Activated naive CD4-positive, alpha-beta T cell treated with anti-CD3 and anti-CD28 coated beads, Interleukin-2, amount 50 U/mL, for 16 hours (primary cell): ENCODE data around the gene JAK2.
"Not testable (repeated sequence)": the region's sequence is repeated elsewhere in the genome, so short reads cannot be mapped to it uniquely, and the experiment has no call there.

Experiments used
- DNase-seq: peaks from one replicate; pipeline ENCODE4 v3.0.0-alpha.2; 2020

Gene JAK2

DNA sequence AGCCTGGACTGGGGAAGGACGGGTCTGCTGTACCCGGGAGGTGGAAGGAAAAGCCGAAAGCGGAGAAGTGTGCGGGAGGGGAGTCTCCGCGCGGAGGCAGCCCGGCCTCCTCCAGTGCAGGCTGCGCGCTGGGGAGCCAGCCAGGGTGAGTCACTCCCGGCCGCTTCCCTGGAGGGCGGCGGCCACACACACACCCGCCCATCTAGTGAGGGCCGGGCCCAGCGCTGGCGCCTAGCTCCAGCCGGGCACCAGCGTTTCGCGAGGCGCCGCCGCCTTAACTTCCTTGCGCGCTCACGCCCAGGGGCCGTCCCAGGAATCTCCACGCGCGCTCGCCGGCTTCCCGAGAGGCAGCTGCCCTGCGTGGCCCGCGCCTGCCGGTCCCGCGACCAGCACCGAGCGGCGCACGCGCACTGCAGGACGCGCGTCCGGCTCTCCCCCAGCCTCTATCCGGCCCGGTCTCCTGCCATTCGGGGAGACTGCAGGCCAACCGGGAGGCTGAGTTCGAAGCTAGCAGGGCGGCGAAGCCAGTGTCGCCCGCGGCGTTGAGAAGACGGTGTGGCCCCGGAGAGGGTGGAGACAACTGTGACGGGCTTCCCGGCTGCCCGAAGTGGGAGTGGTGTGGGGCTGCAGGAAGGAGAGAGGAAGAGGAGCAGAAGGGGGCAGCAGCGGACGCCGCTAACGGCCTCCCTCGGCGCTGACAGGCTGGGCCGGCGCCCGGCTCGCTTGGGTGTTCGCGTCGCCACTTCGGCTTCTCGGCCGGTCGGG is at the start of gene JAK2:
TSS of gene JAK2 (plus strand) at position 652 of the 765 bp plus-strand sequence. CDS start 36,716 bp downstream, outside the sequence.
- DNase-seq, result peak; percentile 83

DNA sequence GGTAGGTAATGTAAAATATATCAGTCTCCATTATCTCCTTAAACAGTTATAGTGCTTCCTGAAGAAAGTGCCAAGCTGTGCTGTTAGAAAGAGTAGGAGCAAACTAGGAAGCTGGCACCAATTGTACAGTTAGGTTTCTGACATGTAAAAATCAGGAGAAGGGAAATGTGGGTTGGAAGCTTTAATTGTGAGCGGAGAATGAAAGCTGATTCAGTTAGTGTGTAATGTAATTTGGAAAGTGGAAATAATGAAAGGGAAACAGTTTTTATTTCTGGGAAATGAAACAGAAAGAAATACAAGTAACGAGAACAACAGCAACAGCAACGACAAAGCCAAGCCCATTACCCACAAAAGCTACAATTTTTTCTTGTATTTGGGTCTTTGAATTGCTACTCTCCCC is 48.8 kb upstream of the JAK2 start:
- no peak for DNase-seq

DNA sequence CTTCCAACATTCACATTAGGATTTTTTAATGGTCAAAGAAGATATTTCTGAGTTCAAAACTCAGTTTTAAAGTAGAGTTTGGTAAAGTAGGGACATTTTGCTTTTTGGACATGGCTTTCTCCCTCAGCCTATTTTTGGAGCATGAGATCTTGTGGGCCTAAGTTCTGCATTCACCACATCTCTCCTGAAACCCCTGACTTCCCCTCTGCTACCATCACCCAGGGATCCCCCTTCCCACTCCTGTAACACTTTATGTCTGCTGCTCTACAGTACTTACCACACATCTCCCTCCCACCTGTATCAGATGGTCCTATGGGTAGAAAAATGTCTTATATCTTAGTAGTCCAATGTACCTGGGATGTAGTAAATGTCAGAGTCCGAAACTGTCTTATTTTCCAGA is 48.2 kb upstream of the JAK2 start:
- no peak for DNase-seq

DNA sequence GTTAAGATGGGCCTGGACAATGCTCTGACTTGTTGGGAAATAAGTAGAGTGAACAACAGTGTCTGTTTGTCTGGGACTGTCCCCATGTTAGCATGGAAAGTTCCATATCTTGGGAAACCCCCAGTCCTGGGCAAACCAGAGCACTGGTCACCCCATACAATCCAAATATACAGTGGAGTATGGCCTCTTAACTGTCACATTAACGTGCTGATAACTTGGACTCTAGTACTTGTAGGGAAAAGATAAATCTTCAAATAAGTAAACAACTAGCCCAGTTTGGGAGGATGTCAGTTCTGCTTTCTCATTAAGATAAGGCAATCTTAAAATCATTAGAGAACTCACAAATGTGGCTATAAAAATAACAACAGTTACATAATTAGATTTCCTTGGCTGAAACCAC is 47.6 kb upstream of the JAK2 start:
- no peak for DNase-seq

DNA sequence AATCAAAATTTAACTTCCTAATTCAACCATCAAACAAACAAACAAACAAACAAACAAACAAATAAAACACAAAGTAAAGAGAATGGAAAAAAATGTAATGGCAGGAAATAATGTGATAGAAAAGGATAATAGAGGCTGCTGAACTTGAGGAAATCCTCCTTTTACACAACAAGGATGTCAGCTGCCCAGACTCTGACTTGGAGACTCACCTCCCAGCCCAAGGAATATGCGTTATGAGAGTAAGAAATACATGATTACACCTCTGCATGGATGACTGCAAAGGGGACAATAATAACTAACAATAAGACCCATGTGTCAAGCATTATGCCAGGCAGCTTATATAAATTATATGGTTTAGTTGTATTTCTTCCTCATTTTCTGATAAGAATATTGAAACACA is 46.6 kb upstream of the JAK2 start:
- no peak for DNase-seq

DNA sequence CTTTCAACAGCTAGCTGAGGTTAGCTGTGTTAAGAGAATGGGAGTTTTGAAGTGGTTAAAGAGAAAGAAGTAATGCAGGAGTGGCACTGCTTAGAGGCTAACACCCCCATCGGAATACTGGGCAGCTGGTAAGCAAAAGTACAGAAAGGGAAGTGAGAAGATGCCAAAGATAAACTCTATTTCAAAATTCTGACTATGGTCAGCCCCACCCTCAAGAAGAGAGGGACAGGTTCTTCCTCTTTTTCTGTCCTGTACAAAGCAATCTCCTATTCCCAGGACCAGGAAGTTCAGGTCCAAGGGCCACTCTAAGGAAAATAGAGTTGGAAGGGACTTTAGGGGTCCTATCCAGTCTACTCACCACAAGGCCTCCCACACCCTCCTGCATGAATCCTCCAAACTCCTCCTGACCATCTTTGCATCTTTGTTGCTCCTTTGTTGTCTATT is 45.9 kb upstream of the JAK2 start:
- no peak for DNase-seq

DNA sequence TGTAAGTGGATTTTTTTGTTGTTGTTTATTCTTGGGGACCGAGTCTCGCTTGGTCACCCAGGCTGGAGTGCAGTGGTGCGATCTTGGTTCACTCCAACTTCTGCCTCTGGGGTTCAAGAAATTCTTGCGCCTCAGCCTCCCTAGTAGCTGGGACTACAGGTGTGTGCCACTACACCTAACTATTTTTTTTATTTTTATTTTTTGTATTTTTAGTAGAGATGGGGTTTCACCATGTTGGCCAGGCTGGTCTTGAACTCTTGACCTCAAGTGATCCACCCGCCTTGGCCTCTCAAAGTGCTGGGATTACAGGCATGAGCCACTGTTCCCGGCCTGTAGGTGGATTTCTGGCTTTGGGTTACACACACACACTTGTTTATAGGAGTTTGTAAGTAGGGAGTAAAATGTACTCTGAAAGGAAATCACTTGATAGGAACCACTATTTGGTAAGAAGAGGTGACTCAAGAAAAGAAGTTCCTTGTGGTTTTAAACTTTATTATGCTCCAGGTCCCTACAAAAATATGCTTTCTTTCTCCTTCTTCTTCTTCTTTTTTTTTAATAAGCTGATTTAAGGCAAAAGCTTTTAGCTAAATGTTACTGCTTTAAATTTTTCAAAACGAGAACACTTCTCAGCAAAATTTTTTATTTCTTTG is 42.9 kb upstream of the JAK2 start:
- DNase-seq, result not testable (repeated sequence)

DNA sequence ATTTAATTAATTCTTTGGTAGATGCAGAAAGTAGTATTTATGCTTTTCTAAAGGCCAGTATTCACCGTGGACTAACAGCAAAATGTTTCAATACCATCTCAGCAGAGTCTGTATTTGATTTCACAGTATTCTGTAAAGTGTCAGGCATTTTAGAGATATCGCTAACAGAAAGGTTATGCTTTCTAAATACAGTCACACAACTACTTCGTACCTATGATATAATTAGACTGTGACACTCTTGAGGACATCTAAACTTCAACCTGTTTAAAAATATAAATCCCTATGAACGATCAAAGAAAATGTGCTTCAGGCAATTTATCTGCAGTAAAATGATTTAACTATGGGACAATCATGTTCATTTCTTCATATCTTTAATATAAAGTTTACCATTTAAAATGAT is 41.7 kb upstream of the JAK2 start:
- no peak for DNase-seq

DNA sequence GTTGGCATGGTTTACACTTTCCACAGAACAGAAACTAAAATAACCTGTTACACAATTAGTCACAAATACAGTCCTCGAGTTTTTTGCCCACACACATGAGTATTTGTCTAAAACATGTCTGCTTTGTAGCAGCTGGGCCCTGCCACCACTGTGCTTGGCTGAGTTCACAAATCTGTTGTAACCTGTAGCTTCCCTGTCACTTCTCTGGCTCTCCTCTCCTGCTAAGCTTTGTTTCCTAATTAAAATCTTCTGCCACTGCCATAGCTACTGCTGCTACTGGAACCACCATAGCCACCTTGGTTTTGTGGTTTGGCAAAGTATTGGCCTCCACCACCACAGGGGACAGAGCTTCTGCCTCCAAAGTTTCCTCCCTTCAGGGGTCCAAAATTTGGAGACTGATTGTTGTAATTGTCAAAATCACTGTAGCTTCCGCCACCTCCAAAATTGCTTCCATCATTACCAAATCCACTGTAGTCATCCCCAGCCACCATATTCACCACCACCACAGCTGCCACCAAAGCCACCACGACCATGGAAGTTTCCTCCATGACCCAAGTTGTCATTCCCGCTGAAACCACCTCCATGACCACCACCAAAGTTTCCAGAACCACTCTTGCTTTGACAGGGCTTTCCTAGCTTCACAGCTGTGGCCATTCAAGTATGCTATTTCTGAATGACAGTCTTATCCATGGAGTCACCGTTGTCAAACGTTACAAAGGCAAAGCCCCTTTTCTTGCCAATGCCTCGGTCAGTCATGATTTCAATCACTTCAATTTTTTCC is 40.5 kb upstream of the JAK2 start:
- DNase-seq, result peak; percentile 53

DNA sequence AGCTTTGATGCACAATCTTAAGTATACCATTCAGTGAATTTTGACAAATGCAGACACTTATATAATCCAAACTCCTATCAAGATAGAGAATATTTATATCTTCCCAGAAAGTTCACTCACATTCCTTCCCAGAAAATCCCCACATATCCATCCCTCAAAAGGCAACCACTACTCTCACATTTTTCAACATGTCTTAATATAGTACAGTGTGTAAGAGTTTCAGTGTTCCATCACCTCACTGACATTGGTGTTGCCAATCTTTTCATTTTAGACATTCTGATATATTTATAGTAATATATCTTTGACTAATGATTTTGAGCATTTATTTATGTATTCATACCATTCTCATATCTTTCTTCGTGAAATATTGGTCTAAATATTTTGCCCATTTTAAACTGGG is 38.1 kb upstream of the JAK2 start:
- DNase-seq, result no peak

DNA sequence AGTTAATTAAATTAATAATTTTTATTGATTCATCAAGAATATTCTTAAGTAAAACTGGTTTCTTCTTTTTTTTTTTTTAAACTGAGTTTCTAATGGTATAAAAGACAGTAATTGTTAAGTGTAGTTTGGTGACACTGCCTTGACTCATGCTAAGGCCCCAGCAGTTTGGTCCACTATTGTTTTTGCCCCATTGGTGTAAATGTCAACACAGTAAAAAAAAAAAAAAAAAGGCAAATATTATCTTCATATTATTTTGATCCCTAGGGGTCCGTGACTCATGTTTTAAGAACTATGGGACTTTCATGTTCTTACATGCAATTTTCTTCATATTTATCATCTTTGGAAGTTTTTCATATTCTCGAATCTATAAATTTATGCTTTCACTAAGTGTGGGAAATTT is 29.2 kb upstream of the JAK2 start:
- DNase-seq, result no peak

DNA sequence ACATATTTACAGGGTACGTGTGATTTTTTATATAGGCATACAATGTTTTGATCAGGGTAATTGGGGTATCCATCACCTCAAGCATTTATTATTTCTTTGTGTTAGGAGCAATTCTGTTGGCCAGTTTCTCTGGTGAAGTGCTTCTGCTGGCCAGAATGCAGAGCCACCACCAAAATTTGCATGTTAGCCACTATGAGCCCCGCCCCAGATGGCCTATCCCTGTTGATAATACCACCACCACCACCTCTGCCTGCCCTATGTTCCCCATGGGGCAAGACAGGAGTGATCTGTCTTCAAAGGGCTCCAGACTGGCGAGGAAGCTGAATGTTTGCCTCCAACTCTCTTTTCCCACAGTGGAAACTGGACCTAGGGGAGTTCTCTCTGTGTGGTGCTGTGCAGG is 26.0 kb upstream of the JAK2 start:
- no peak for DNase-seq

DNA sequence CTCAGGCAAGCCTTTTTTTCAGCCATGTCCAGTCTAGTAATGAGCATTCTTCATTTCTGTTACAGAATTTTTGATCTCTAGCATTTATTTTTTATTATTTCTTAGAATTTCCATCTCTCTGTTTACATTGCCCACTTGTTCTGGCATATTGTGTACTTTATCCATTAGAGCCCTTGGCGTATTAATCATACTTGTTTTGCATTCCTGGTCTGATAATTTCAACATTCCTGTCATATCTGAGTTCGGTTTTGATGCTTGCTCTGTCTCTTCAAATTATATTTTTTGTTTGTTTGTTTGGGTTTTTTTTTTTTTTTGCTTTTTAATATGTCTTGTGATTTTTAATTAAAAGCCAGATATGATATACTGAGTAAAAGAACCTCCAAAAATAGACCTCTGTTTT is 23.0 kb upstream of the JAK2 start:
- no peak for DNase-seq

DNA sequence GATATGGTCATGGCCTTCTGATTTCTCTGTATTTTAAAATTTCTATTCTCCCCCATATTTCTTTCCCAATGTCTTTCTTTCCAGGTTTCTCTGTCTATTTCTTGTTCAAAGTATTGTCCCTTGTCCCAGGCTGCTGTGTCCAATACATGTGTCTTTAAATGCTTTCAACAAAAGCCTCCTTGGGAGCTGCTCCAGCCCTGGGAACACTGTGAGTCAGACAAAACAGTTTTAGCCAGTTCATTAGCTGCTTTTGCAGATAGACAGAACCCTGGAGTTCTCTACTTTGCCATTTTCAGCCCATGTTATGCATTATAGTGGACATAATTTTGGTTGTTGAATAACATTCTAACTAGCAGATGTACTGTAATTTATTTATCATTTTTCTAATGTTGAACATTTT is 20.5 kb upstream of the JAK2 start:
- no peak for DNase-seq

DNA sequence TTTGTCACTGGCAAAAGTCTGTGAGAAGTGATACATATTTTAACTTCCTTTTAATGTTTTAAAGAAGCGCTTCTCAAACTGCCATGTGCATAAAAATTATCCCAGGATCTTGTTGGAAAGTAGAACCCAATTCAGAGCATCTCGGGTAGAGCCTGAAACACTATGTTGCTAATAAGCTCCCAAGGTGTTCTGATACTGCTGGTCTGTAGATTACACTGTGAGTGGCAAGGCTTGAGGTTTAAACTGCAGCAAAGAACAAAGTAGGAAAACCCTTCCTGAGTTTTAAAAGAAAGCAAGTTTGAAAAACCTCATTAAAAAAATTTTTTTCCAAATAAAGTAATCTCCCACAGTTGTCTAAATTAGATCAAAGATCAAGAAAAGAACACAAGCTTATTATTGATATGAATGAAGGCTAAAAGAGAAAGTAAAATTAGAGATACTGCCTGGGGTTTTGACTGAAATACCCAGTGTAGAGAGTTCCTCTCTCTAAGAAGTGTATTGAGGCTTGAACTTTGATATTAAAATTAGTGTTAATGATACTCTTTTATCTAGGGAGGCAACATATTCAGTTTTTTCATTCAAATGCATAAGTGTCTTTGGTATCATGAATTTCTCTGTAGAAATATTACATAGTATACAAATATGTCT is 19.8 kb upstream of the JAK2 start:
- no peak for DNase-seq

DNA sequence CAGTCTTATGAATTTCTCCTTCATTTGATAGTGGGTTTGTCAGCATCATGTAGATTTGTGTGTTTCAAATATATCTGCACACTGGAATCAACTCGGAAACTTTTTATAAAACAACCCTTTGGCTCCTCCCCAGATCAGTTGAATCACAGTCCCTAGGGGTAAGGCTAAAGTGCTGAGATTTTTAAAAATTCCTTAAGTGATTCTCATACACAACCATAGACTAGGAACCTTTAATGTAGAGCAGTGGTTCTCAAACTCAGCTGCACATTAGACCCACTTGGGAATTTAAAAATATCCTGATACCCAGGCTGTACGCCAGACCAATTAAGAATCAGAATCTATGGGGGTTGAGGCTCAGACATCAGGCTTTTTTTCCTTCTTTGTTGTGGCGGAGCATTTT is 17.5 kb upstream of the JAK2 start:
- DNase-seq, result no peak

DNA sequence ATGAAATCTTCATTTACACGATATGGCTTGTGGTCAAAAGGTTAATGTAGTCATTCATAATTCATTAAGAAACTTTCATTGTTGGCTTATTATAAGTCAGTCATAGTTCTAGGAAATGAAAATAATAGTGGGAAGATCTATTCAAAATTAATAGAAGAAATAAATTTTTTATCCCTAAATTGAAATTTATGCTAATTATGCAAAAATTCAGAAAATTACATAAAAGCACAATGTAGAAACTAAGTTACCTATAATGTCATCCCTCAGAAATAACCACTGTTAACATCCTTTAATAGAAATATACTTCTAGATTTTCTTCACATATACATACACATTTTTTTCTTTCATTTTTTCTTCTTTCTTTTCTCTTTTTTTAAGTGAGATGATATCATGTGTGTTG is 15.9 kb upstream of the JAK2 start:
- no peak for DNase-seq

DNA sequence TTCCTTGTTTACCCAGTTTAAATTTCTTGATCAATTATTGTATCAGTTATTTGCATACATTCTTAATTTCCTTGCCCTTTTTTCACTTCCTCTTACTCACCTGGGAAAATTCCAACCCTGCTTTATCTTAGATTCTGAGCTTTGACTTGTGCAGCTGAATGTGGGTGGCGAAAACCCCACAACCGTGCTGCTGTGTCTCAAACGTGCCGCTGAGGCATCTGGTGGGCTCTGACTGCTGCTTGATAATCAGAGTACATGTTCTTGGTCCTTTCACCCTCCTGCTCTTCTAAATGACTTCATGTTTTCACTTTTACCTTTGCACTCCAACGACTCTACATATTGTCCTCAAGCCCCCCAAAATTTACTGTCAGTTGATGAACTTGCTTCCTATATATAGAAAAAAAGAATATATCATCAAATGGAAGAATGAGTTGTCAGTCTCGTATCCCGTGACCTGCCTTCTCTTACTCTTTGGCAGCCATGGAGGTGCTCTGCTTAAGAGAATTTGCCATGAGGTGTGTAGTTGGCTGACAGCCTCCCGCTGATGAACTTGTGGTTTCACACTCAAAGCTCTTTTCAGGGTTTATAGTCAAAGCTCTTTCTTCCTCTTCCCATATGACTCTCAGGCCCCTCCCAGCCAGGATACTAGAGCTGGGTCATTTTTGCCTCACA is 14.0 kb upstream of the JAK2 start:
- peak; percentile 85 for DNase-seq

DNA sequence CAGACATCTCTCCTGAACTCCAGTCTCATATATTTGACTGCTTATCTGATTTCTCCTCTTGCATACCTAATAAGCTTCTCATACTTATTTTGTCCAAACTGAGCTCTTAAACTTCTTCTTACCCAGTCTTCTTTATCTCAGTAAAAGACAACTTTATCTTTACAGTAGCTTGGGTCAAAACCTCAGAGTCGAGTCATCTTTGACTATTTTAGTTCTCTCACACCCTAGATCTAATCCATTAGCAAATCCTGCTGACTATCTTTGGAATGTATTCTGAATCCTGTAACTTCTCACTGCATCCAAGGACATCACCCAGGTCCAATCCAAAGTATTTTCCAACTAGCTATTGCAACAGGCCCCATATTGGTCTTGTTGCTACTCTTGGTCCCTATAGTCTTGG is 11.8 kb upstream of the JAK2 start:
- DNase-seq, result no peak

DNA sequence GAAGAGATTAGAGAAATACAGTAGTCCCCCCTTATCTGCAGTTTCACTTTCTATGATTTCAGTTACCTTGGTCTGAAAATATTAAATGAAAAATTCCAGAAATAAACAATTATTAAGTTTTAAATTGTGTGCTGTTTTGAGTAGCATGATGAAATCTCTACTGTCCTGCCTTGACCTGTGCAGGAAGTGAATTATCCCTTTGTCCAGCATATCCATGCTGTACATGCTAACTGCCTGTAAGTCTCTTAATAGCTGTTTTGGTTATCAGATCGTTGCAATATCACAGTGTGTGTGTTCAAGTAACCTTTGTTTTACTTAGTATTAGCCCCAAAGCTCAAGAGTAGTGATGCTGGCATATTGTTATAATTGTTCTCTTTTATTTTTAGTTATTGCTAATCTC is 11.2 kb upstream of the JAK2 start:
- DNase-seq, result no peak

DNA sequence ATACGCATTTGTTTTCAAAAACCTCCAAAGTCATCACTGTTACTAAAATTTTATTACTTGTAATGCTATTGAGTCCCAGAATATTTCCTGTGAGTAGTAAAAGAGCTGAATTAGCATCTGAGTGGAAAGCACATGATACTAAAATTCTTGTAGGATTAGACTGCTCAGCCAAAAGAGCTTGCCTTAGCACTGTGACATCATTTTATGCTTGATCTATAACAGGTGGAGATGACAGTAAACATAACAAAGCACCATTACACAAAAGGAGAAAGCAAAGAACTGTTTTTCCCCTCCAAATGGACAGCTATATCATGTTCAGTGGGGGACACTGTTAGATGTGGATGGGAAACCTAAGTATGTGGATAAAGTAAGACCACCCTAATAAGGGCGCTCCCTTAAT is 5.8 kb upstream of the JAK2 start:
- DNase-seq, result no peak

DNA sequence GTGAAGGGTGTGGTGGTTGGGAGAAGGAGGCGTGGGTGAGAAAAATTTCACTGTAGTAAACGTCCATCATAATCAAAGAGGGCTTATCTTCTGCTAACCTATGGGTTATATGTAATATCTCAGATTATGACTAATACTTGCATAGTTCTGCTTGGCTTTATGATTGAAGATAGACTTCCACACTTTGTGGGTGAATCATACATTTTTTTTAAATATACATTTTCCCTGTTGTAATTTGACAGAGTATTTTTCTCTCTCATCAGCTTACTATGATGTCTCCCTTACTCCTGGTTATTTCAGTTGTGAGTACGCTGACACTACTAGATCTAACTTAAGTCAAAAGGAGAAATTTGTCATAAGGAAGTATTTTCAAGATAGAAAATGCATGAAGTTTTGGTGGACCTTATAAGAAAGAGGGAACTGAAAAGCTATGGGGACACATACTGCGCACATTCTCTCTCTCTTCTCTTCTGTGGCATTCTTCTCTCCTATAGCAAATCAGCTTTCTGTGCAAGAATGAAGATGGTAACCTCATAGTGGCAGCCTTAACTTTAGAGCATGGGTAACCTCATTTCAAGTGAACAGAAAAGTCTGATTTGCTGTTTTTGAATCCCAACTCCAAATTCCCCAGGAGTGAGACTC is 4.9 kb upstream of the JAK2 start:
- no peak for DNase-seq
